Cardiac septum (tissue), 1 donor: ENCODE results near the gene CACNB2. TPM values are rescaled to one million over a fixed set of nuclear protein-coding genes. Genes with fewer than 3 reads are reported as not detected.

ENCODE experiments used
- DNase-seq: peaks from one replicate; pipeline ENCODE4 v3.0.0-alpha.2; 2020; ENCODE audit warnings: low spot score
- intact Hi-C: fragments of 100-400 bp; cut with DNase I; formaldehyde crosslinking; loops from one replicate; pipeline ENCODE4 v1.14.0; 2022
- total RNA-seq: library from RNA; stranded (reverse); fragmentation: NEBNext Ultra II Directional; extraction: Animal tissue kit (Norgen Biotek cat#: 25700); gene quantifications from one replicate; pipeline ENCODE4 v1.2.1, GENCODE V29; 2021
- donor health status: DM: no; HTN: no; CAD: no.

The CACNB2 gene
- total RNA-seq, 1 donor from 2014 or later = 20.6 TPM

DNA sequence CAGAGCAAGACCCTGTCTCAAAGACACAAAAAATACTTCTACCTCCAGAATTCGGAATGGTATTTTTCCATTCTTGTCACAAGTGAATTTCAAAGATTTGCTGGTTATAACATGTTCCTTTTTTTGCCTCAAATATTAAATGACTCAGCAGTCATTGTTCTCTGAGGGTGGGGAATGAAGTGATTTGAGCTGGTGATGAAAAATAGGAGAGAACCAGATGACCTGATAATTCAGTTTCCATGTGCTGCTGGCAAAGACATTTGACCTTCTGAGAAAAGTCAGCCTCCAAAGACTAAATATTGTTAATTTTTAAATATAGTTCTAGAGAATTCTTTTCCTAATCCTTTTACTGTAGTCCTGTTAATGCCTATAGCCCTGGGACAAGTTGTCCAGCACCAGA, 78.9 kb downstream of the CACNB2 start:
- intact Hi-C loops = loop anchor here (5.0 to 10.0 kb wide), 4 partner anchors 93 to 604 kb away; partner anchors contain the start of gene HACD1
- no peak for DNase-seq

DNA sequence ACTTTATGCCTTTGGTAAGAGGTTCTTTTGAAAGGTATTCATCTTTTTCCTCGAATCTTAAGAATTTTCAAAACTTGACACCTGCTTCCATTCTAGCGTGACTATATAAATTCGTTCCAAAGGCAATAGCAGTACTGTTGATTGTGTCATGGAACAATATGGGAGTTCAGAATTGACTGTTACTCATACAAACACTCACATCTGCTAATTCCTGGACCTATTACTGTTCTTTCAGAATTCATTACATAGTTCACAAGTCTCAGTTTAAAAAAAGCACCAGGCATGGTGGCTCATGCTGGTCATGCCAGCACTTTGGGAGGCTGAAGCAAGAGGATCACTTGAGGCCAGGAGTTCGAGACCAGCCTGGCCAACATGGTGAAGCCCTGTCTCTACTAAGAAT, 80.9 kb downstream of the CACNB2 start:
- no peak for DNase-seq
- intact Hi-C loops = no loop called here

DNA sequence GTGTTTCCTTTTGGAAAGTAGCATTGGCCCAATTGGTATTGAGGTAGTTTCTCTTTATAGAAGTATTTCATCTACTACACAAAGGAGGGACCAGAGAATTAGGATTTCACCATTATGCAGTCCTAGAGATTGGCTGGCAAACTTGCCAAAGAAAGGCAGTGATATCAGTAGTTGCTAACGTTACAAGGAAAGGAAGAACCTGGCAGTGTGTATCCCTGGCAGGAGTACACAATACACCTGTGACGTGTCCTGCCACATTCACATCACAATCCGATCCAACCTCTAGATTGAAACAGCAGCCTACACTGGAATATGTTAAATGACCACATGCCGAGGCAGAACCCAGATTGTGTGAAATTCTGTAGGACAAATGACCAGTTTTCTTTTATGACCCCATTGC, 81.7 kb downstream of the CACNB2 start:
- no peak for DNase-seq
- intact Hi-C loops = no loop called here

DNA sequence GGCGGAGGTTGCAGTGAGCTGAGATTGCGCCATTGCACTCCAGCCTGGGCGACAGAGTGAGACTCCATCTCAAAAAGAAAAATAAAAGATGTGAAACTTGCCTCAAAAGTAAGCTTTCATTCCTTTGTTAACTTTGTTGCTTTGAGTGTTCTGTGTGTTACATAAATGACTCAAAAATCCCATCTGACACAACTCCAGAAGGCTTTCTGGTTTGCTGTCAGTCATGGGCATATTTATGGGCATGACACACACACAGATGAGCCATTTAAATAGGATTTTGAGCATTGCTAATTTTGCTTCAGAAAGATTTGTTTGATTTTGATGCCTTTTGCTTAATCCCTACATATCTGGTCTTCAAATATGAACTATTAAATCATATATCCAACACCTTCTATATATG, 82.6 kb downstream of the CACNB2 start:
- intact Hi-C loops = no loop called here
- no peak for DNase-seq

DNA sequence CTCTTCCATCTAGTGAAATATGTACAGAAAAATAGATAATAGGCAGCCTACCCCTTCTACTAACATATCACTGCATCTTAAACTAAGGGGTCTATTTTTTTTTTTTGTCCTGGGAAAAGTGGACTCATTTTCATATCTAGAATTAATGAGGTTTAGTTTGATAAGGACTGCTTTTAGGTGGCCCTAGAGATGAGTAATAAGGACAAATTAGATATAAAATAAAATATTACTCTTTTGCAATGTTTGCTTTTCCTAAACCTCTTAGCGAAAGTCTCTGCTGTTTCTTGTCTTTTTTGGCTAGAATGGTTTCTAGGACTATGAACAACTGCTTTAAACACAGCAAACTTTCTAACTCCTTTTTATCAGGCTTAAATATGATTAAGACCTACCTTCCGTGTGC, 83.7 kb downstream of the CACNB2 start:
- no peak for DNase-seq
- intact Hi-C loops = no loop called here

DNA sequence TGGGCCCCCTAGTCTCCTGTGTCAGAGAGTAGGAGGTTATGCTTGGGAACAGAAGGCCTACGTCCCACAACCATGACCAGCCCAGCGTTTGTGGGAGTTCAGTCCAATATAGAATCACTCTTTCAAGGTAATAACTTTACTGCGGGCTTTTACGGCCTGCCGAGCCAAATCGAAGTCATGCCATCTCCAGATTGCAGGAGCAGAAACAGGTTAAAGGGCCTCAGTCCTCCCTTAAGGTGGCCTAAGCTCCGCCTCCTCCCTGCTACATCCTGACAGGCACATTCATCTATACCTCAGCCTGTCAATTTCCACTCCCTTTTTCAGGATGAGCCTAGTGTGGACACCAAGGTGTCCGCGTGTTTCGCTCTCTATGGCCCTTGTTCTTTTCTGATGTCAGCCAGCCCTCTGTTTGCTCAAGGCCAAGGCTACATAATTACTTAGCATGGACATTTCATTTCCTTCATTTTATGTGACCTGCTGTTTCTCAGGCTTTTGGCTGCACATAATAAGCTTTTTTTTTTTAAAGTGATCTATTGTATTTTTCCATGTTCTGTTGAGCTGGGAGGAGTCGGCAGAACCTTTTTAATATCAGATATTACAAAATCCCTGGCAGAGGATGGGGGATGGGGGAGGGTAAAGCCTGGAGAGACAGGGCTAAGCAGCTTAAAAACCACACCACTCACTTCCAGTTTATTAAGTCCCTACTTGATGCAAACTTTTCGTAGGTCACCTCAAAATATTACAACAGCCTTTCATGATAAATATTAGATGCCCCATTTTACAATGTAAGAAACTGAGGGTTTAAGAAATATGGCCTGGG, 84.6 kb downstream of the CACNB2 start:
- intact Hi-C loops = no loop called here

DNA sequence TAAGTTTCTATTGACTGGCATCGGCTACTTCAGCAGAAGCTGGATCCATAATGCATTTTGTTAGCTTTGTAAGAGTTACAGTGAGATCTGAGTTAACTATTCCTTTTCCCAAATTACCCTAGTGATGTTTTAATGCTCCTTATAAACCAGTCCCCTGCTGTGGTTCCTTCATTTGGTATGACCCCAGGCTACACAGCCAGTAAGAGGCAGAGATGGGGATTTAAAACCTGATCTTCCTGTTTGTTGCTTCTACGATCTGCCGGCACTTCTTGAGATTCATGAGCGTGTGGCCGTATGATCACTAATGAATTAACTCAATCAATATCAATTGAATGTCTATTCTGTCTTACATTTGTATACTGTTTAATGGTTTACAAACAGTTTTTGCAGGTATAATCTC, 86.1 kb downstream of the CACNB2 start:
- intact Hi-C loops = no loop called here
- DNase-seq = no peak

More for the DNA sequence above, 84.6 kb downstream of the CACNB2 start:
- DNase-seq = no peak

DNA sequence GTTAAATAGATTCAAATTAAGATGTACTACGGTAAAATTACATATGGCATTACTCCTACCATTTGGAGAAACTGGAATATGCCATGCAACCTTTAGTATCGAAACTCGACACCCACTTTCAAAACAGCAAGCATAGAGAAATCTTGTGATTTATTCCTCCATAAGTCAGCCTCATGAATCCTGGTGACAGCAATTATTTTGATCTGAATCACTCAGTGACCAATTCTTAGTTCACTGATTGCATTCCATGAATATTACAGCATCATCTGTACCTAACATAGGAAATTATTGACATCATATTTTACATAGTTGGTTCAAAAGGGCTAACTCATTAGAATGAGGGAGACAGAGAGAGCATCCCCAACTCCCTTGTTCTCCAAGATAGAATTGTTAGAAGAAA, 89.6 kb downstream of the CACNB2 start:
- intact Hi-C loops = loop anchor here (10.0 kb wide), 1 partner anchor 245 kb away; no protein-coding TSS in a partner anchor

DNA sequence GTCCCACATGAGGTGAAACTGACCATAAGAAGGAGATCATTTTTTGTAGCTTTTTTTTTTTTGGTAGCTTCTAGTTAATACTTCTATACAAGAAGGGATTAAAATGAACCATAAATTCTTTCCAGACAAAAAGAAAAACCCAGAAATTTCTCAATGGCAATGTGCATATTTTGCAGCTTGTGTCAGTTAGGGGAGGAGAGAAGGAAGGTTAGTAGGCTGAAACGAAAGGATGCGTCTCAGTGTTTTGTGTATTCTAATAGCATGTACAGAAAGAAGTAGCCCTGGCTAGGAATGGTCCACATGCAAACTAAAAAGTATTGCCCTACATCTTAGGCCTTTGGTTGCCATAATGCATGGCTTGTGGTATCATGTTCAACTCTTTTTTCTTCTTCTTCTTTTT, 90.6 kb downstream of the CACNB2 start:
- intact Hi-C loops = loop anchor here (10.0 kb wide), 1 partner anchor 244 kb away; no protein-coding TSS in a partner anchor
- DNase-seq = no peak

More for the DNA sequence above, 89.6 kb downstream of the CACNB2 start:
- DNase-seq = no peak

DNA sequence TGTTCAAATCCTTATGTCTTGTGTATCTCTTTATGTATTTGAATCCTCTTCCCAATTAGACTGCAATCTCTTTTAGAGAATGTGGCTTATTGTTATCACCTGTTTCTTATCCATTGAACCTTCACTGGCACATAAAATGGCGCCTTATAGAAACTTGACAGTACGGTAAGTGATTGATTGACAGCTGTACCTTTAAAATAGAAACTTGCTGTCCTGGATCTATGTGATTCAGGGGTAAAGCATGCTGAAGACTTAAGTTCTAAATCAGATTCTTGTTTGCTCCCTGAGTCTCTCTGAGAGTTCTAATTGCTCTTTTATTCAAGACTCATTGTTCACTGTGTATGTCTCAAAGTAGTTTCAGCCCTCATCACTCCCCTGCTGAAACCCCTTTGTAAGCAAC, 91.3 kb downstream of the CACNB2 start:
- intact Hi-C loops = loop anchor here (10.0 kb wide), 1 partner anchor 243 kb away; no protein-coding TSS in a partner anchor
- DNase-seq = no peak

DNA sequence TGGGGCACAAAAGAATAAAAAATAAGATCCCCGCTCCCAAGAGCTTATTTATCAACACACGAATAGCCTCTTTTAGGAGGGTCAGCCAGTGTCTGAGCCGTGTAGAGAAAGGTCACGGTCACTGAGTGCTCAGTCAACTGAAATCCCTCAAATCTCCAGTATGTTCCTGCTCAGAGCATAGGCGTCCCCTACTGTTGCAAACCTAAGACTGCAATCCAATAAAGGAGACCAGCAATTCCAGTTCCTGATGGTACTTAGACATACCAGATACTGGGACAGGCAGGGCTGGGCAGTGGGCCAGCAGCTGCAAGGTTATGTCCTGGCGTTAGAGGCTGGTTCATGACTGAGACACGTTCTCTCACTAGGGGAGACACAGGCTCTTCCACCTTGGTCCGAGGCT, 93.6 kb downstream of the CACNB2 start:
- intact Hi-C loops = loop anchor here (10.0 kb wide), 1 partner anchor 241 kb away; no protein-coding TSS in a partner anchor
- peak; percentile 84 for DNase-seq

DNA sequence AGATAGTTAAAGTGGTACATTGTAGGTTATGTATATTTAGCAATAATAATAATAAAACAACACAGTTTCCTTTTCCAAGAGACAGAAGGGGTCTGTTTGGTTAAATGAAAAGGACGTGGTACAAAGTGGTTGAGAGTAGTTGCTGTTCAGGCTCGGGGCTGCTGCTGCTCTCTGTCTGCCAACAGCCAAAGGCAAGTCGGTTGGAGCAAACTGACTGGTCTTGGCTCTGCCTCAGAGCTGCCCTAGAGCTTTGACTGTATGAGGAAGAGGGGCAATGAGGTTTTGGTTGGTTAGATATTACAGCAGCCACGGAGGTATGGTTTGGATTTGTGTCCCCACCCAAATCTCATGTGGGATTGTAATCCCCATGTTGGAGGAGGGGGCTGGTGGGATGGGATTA, 95.3 kb downstream of the CACNB2 start:
- no peak for DNase-seq
- intact Hi-C loops = loop anchor here (5.0 to 10.0 kb wide), 2 partner anchors 239 to 388 kb away; no protein-coding TSS in a partner anchor

DNA sequence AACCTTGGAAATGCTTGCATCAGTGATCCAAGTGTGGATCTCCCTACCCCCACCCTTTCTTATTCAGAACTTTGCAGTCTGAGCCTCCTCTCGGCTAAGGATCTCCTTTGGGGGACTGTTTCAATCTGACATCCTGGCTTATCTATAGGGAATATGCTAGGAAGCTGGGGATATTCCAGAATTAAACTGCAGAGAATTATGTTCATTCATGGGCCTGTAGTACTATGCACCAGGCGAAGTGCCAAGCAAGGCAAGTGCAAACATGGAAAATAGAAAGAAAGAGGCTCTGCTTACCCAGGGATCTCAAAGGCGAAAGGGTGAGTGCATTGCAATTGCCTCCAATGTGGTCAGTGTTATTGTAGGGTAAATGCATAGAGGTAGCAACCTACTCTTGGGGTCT, 96.5 kb downstream of the CACNB2 start:
- DNase-seq = no peak
- intact Hi-C loops = loop anchor here (5.0 to 10.0 kb wide), 2 partner anchors 238 to 389 kb away; no protein-coding TSS in a partner anchor

DNA sequence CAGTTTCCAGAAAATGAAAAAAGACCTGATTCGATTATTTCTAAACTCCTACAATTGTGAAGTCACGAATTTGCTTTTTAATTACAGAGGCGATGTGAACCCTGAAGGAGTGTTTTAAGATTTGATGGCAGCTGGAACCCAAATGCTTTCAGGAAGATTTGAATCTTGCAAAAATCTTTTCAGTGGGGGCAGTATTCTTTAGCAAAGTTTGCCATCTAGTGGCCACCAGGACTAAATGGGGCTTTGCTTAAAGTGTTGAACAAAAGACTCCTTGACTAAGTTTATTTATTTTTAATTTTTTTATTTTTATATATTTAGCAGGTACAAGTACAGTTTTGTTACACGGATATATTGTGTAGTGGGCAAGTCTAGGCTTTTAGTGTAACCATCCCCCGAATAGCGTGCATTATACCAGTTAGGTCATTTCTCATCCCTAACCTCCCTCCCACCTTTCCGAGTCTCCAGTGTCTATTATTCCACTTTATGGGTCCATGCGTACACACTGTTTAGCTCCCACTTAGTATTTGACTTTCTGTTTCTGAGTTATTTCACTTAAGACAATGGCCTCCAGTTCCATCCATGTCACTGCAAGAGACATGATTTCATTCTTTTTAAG, 98.8 kb downstream of the CACNB2 start:
- intact Hi-C loops = loop anchor here (5.0 to 10.0 kb wide), 2 partner anchors 236 to 392 kb away; no protein-coding TSS in a partner anchor
- no peak for DNase-seq

DNA sequence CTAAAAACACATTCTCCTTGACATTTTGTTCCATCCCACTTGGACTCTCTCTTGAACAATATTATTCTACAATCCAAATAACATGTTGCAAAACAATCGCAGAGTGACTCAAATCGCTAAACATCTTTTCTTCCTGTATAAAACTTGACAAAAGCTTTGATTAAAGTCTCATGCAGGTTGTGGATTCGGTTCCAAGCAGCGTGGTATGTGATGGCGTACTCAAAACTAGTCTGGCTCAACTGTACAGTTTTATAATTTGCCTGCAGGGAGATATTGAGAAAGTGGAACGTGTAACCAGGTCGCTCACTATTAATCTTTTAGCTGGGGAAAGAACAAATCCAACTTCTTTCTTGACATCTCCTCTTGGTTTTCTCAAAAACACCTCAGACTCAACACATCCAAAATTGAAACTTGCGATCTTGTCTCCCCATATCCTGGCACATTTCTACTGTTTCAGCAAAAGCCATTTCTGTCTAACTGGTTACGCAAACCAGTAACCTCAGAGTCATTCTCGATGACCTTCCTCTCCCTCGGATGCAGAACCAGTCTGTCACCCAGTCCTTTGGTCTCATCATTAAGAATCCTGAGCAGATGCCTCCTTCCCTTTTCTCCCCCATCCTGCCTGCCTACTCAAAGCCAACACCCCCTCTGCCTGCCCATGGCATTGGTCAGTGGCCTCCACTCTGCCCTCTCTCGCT, 100.1 kb downstream of the CACNB2 start:
- intact Hi-C loops = no loop called here
- no peak for DNase-seq

DNA sequence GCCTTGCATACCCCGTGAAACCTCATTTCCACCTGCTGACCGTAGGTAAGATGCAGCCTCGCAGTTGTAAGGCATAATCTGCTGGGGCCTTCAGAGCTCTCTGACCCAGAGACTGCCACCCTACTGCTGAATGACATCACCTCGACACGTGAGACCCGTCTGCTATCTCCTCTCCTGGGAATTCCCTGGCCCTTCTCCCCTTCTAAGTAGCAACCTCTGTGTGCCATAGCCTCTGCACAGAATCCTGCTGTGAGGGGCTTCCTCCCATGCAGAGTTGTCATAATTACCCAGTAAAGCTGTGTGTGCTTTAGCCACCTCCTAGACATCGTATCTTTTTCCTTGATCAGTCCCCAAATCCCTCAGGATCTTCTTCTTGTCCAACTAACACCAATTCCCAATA, 106.7 kb downstream of the CACNB2 start:
- intact Hi-C loops = no loop called here

DNA sequence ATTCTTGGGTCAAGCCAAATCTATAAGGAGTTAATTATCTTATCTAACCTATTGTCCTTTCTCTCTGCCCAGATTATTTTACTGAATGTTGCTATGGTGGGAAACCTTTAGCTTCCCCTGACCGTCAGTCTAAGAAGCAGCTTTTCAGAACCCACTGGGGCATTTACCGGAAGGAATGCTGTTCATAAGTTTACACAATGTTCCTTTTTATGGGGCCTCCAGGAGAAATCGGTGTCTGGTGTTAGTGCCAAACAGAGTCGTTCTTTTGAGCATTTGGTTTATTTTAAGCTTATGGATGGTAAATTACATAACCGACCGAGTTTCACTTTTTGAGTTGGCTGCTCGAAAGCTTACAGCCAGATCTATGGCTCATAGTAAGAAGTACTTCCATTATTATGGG, 111.9 kb downstream of the CACNB2 start:
- intact Hi-C loops = no loop called here
- DNase-seq = no peak

More for the DNA sequence above, 106.7 kb downstream of the CACNB2 start:
- DNase-seq = no peak

DNA sequence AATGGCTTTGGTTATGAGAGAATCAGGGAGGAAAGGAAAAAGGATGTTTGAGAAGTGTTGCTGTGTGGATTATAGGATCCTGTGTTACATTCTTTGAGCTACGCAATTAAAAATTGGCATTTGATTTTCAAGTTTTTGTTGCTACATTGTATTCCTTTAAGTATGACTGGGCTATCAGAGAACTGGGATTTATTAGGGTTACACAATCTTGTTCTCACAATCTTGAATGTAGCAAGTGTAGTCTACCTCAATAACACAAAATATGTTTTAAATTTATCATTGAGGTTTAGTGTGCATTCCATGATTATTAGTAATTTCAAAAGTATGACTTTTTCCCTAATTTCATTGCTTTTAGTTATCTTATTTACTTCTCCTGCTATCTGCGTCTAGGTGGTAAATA, 113.9 kb downstream of the CACNB2 start:
- DNase-seq = no peak
- intact Hi-C loops = no loop called here

DNA sequence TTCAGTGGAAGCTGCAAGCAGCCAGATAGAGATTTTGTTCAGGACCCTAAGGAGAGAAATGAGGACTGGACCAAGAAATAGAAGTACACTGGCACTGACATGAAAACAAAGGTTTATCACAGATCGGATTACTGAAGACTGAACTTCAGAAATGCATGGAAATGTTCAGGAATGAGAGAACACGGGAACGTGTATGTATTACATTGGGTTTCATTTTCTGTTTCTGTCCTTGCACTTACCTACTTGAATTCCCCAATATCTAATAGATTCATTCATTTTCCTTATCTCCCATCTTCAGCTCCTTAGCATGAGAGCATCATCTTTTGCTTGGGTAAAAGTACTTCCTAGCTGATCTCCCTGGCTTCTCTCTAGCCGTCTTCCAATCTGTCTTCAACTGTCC, 114.5 kb downstream of the CACNB2 start:
- DNase-seq = no peak
- intact Hi-C loops = no loop called here

DNA sequence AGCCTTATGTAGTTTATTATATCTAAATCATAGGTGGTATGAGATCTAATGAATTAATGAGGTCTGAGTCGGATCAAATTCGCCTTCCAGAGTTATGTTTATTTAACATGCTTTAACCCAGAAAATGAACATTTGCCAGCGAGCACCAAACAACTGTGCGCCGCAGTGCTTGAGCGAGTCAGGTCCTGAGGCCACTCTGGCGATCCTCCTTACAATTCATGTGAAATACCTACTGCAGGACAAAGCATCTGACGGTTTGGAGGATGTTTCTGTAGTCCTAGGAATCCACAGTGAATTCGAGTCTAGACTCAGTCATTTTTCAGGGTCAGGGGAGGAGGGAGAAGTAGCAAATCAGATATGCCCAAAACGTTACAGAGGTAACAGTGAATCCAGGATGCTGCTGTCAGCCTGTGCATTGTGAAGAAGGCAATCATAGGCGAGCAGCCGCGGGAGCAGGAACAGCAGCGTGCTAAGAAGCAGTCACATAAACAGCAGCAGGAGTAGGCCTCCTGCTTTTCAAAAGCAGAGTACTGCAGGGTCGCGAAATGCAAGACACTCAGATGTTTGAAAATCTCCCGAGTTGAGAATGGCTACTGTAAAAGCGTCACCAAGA, 120.2 kb downstream of the CACNB2 start:
- intact Hi-C loops = no loop called here
- no peak for DNase-seq
